T-helper 1 cell treated with Interleukin-12 subunit alpha and Interleukin-12 subunit beta and Interleukin-4 antibody, amounts not matched to agents 30 ng/mL and 1 ng/mL, for 36 hours (primary cell): ENCODE data around the gene IL1R2. TPM values are rescaled to one million over a fixed set of nuclear protein-coding genes. Genes with fewer than 3 reads are reported as not detected.

Source experiments
- intact Hi-C: fragments of 100-400 bp; cut with micrococcal nuclease; formaldehyde crosslinking; loops from one replicate; pipeline ENCODE4 v1.15.1; 2024
- total RNA-seq: library from RNA; stranded (reverse); gene quantifications from 2 replicates; pipeline ENCODE4 v1.2.3, GENCODE V29; 2022

The IL1R2 gene
- total RNA-seq, 1 donor from 2014 or later: 1.4 TPM

- intact Hi-C loops: no loop called here
These were observed 43.2 kb downstream of the IL1R2 start for GRCh38 chr2:102034683-102035548.

- intact Hi-C loops: no loop called here
These were observed 45.9 kb downstream of the IL1R2 start for GRCh38 chr2:102037681-102038080.

GRCh38 chr2:102040229-102040628 is 48.5 kb downstream of the IL1R2 start:
- intact Hi-C loops: no loop called here

- intact Hi-C loops: no loop called here
These were observed 49.6 kb downstream of the IL1R2 start for GRCh38 chr2:102041351-102041750.

- intact Hi-C loops: no loop called here
These were observed 50.7 kb downstream of the IL1R2 start for GRCh38 chr2:102042196-102043081.

- intact Hi-C loops: no loop called here
These were observed 51.8 kb downstream of the IL1R2 start for GRCh38 chr2:102043560-102043959.

GRCh38 chr2:102044235-102044896 is 52.6 kb downstream of the IL1R2 start:
- intact Hi-C loops: no loop called here

GRCh38 chr2:102044967-102045489 is 53.3 kb downstream of the IL1R2 start:
- intact Hi-C loops: no loop called here

GRCh38 chr2:102045697-102046096 is 53.9 kb downstream of the IL1R2 start:
- intact Hi-C loops: no loop called here

GRCh38 chr2:102046135-102046986 is 54.6 kb downstream of the IL1R2 start:
- intact Hi-C loops: no loop called here

GRCh38 chr2:102048465-102048864 is 56.7 kb downstream of the IL1R2 start:
- intact Hi-C loops: no loop called here

GRCh38 chr2:102049756-102050443 is 58.1 kb downstream of the IL1R2 start:
- intact Hi-C loops: no loop called here

GRCh38 chr2:102050854-102051391 is 59.2 kb downstream of the IL1R2 start:
- intact Hi-C loops: no loop called here

- intact Hi-C loops: no loop called here
These were observed 60.0 kb downstream of the IL1R2 start for GRCh38 chr2:102051692-102052277.

GRCh38 chr2:102052365-102052764 is 60.6 kb downstream of the IL1R2 start:
- intact Hi-C loops: no loop called here

- intact Hi-C loops: no loop called here
These were observed 61.3 kb downstream of the IL1R2 start for GRCh38 chr2:102053096-102053495.

- intact Hi-C loops: no loop called here
These were observed 63.7 kb downstream of the IL1R2 start for GRCh38 chr2:102055346-102055990.

GRCh38 chr2:102056079-102056581 is 64.4 kb downstream of the IL1R2 start:
- intact Hi-C loops: no loop called here
